Loucy (cell line): ENCODE results near the gene LMF2.

Experiments used
- EZH2phosphoT487 ChIP-seq: fragments of 200-600 bp; IDR thresholded peaks from 2 replicates; pipeline ENCODE4 v1.6.1; 2018; ENCODE audit warnings: antibody characterized with exemption, mild to moderate bottlenecking, moderate library complexity, borderline replicate concordance
- TF ChIP-seq, protein P1 (sequence below): fragments of 200-600 bp; sonication (generic); conservative IDR thresholded peaks from 2 replicates; pipeline ENCODE4 v1.5.1; 2014; ENCODE audit warnings: mild to moderate bottlenecking, antibody characterized with exemption, low read length

DNA sequence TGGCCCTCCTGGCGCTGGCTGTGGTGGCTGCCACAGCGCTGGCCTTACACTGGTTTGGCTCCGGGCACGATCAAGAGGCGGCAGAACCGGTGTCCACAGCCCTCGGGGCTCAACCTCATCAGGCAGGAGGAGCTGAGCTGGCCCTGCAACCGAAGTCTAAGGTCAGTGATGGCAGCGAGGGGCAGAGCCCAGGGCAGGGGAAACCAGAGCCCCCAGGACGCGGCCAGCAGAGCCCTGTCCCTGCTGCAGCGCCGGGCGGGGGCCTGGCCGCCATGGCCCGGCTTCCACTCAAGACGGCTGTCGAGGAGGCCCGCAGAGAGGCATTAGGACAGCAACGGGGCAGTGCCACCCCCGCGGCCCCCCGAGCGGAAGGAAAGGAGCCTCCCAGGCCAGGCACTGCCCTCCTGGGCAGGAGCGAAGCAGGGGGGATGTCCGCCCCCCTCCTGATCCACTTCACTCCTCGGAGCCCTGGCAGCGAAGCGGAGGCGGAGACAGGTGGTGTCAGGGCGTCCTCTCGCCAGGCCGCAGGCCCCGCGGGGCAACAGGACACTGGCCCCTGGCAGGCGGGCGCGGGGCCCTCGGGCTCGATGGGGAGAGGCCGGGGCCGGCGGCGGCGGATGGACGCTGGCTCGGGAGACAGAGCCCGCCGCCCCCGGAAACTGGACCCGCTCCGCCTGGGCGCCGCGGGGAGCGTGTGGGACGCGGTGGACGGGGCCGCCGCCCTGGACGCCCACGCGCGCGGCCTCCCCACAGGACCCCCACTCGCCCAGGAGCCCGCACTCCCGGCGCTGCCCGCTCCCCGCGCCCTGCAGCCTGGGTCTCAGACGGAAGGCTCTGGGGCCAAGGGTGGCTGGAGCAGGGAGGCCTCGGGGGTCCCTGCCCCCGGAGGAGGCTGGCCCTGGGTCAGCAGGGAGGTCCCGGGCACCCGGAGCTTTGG, 39.1 kb upstream of the LMF2 start:
- TF ChIP-seq, protein P1, sequence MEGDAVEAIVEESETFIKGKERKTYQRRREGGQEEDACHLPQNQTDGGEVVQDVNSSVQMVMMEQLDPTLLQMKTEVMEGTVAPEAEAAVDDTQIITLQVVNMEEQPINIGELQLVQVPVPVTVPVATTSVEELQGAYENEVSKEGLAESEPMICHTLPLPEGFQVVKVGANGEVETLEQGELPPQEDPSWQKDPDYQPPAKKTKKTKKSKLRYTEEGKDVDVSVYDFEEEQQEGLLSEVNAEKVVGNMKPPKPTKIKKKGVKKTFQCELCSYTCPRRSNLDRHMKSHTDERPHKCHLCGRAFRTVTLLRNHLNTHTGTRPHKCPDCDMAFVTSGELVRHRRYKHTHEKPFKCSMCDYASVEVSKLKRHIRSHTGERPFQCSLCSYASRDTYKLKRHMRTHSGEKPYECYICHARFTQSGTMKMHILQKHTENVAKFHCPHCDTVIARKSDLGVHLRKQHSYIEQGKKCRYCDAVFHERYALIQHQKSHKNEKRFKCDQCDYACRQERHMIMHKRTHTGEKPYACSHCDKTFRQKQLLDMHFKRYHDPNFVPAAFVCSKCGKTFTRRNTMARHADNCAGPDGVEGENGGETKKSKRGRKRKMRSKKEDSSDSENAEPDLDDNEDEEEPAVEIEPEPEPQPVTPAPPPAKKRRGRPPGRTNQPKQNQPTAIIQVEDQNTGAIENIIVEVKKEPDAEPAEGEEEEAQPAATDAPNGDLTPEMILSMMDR: no peak
- no peak for TF ChIP-seq EZH2phosphoT487
